Measurements from ENCODE around the gene MEIKIN. TPM values are rescaled to one million over a fixed set of nuclear protein-coding genes. Genes with fewer than 3 reads are reported as not detected.

MEIKIN gene
- total and polyA plus RNA-seq, 2 of the 13 experiments (the other 11 are each of a cell fraction or from before 2014, with no cell fraction given): not detected

DNA sequence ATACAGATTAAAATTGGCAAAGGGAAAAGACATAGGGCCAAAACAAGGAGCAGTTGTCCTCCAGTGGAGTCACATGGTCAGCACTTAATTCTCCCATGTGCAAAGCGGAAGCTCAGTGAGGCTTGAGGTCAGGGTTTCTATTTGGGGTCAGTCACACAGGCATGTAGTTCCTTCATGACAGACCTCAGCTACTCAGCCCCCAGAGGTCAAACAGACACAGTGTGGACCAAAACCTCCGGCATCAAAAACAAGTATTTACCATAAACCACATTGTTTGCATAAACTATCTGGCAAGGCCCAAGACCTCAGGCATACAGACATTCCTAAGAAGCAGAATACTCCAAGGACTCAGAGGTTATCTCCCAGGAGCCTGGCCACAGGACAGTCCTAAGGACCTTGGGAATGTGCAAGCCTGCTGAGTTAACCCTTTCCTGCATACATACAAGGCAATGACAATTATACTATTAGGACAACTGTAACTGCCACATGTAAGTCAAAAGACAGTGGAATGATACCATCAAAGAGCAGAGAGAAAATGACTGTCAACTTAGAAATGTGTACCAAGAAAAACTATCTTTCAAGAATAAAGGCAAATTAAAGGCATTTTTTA is 120.0 kb downstream of the MEIKIN start (continued):
- TF ChIP-seq, protein P1, sequence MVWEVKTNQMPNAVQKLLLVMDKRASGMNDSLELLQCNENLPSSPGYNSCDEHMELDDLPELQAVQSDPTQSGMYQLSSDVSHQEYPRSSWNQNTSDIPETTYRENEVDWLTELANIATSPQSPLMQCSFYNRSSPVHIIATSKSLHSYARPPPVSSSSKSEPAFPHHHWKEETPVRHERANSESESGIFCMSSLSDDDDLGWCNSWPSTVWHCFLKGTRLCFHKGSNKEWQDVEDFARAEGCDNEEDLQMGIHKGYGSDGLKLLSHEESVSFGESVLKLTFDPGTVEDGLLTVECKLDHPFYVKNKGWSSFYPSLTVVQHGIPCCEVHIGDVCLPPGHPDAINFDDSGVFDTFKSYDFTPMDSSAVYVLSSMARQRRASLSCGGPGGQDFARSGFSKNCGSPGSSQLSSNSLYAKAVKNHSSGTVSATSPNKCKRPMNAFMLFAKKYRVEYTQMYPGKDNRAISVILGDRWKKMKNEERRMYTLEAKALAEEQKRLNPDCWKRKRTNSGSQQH (CRISPR knock-in tag; IDR thresholded peaks at IDR 0.05; ENCODE audit: low read depth): no peak
- TF ChIP-seq, protein P2, sequence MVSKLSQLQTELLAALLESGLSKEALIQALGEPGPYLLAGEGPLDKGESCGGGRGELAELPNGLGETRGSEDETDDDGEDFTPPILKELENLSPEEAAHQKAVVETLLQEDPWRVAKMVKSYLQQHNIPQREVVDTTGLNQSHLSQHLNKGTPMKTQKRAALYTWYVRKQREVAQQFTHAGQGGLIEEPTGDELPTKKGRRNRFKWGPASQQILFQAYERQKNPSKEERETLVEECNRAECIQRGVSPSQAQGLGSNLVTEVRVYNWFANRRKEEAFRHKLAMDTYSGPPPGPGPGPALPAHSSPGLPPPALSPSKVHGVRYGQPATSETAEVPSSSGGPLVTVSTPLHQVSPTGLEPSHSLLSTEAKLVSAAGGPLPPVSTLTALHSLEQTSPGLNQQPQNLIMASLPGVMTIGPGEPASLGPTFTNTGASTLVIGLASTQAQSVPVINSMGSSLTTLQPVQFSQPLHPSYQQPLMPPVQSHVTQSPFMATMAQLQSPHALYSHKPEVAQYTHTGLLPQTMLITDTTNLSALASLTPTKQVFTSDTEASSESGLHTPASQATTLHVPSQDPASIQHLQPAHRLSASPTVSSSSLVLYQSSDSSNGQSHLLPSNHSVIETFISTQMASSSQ (IDR thresholded peaks at IDR 0.05; ENCODE audit: low read depth): no peak
- TF ChIP-seq, protein P2 (CRISPR knock-in tag; IDR thresholded peaks at IDR 0.05; ENCODE audit: borderline replicate concordance): no peak
- TF ChIP-seq SALL1 (CRISPR knock-in tag; IDR thresholded peaks at IDR 0.05) (0 out of 2 replicates have a peak, but pooled peaks have one; percentile 28), PAX8 (CRISPR knock-in tag; IDR thresholded peaks at IDR 0.05; ENCODE audit: borderline replicate concordance) (no peak), ZNF75D (CRISPR knock-in tag; IDR thresholded peaks at IDR 0.05; ENCODE audit: borderline replicate concordance) (no peak), ZFP1 (CRISPR knock-in tag; IDR thresholded peaks at IDR 0.05) (no peak), RFX5 (IDR thresholded peaks at IDR 0.05; ENCODE audit: low read depth, low read length) (no peak), MTA3 (CRISPR knock-in tag; IDR thresholded peaks at IDR 0.05) (no peak), NR2F2 (IDR thresholded peaks at IDR 0.05; ENCODE audit: borderline replicate concordance, low read depth) (peak; percentile 60), ZNF260 (CRISPR knock-in tag; IDR thresholded peaks at IDR 0.05; ENCODE audit: borderline replicate concordance, low read depth) (no peak), HHEX (CRISPR knock-in tag; IDR thresholded peaks at IDR 0.05) (no peak), ZNF382 (CRISPR knock-in tag; IDR thresholded peaks at IDR 0.05; ENCODE audit: borderline replicate concordance) (no peak), ZFYVE20 (CRISPR knock-in tag; IDR thresholded peaks at IDR 0.05; ENCODE audit: borderline replicate concordance, low read depth) (no peak), GABPA (IDR thresholded peaks at IDR 0.05; ENCODE audit: low read depth, low read length) (no peak), GABPA (CRISPR knock-in tag; IDR thresholded peaks at IDR 0.05; ENCODE audit: low read depth) (peak; percentile 46; the same call in 1 of the 2 replicates), GFI1 (CRISPR knock-in tag; IDR thresholded peaks at IDR 0.05; ENCODE audit: borderline replicate concordance) (no peak), KDM4B (CRISPR knock-in tag; IDR thresholded peaks at IDR 0.05) (no peak), ZNF232 (CRISPR knock-in tag; IDR thresholded peaks at IDR 0.05; ENCODE audit: borderline replicate concordance) (no peak)
- TF ChIP-seq, protein P3, sequence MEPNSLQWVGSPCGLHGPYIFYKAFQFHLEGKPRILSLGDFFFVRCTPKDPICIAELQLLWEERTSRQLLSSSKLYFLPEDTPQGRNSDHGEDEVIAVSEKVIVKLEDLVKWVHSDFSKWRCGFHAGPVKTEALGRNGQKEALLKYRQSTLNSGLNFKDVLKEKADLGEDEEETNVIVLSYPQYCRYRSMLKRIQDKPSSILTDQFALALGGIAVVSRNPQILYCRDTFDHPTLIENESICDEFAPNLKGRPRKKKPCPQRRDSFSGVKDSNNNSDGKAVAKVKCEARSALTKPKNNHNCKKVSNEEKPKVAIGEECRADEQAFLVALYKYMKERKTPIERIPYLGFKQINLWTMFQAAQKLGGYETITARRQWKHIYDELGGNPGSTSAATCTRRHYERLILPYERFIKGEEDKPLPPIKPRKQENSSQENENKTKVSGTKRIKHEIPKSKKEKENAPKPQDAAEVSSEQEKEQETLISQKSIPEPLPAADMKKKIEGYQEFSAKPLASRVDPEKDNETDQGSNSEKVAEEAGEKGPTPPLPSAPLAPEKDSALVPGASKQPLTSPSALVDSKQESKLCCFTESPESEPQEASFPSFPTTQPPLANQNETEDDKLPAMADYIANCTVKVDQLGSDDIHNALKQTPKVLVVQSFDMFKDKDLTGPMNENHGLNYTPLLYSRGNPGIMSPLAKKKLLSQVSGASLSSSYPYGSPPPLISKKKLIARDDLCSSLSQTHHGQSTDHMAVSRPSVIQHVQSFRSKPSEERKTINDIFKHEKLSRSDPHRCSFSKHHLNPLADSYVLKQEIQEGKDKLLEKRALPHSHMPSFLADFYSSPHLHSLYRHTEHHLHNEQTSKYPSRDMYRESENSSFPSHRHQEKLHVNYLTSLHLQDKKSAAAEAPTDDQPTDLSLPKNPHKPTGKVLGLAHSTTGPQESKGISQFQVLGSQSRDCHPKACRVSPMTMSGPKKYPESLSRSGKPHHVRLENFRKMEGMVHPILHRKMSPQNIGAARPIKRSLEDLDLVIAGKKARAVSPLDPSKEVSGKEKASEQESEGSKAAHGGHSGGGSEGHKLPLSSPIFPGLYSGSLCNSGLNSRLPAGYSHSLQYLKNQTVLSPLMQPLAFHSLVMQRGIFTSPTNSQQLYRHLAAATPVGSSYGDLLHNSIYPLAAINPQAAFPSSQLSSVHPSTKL (CRISPR knock-in tag; IDR thresholded peaks at IDR 0.05): peak; percentile 39
- TF ChIP-seq, protein P4, sequence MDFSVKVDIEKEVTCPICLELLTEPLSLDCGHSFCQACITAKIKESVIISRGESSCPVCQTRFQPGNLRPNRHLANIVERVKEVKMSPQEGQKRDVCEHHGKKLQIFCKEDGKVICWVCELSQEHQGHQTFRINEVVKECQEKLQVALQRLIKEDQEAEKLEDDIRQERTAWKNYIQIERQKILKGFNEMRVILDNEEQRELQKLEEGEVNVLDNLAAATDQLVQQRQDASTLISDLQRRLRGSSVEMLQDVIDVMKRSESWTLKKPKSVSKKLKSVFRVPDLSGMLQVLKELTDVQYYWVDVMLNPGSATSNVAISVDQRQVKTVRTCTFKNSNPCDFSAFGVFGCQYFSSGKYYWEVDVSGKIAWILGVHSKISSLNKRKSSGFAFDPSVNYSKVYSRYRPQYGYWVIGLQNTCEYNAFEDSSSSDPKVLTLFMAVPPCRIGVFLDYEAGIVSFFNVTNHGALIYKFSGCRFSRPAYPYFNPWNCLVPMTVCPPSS (IDR thresholded peaks at IDR 0.05): no peak
